ENCODE measurements around the gene OR51I1. TPM values are rescaled to one million over a fixed set of nuclear protein-coding genes. Genes with fewer than 3 reads are reported as not detected.

Gene OR51I1, protein sequence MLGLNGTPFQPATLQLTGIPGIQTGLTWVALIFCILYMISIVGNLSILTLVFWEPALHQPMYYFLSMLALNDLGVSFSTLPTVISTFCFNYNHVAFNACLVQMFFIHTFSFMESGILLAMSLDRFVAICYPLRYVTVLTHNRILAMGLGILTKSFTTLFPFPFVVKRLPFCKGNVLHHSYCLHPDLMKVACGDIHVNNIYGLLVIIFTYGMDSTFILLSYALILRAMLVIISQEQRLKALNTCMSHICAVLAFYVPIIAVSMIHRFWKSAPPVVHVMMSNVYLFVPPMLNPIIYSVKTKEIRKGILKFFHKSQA
- 0.20 TPM in 1 of 2 replicates, not detected in the other for total RNA-seq

- no peak for DNase-seq (ENCODE audit: low read depth)
These were observed at the start of gene OR51I1 for GRCh38 chr11:5441414-5441813. Gene OR51I1, minus strand, starts transcription at chr11:5441514. Its CDS starts 0 bp downstream, at chr11:5441514.

GRCh38 chr11:5489576-5490357, 48.5 kb upstream of the OR51I1 start:
- DNase-seq (ENCODE audit: low read depth): no peak

DNA sequence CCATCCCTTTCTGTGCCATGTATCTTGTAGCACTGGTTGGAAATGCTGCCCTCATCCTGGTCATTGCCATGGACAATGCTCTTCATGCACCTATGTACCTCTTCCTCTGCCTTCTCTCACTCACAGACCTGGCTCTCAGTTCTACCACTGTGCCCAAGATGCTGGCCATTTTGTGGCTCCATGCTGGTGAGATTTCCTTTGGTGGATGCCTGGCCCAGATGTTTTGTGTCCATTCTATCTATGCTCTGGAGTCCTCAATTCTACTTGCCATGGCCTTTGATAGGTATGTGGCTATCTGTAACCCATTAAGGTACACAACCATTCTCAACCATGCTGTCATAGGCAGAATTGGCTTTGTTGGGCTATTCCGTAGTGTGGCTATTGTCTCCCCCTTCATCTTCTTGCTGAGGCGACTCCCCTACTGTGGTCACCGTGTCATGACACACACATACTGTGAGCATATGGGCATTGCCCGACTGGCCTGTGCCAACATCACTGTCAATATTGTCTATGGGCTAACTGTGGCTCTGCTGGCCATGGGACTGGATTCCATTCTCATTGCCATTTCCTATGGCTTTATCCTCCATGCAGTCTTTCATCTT, 47.6 kb upstream of the OR51I1 start:
- DNase-seq (ENCODE audit: low read depth): no peak

DNA sequence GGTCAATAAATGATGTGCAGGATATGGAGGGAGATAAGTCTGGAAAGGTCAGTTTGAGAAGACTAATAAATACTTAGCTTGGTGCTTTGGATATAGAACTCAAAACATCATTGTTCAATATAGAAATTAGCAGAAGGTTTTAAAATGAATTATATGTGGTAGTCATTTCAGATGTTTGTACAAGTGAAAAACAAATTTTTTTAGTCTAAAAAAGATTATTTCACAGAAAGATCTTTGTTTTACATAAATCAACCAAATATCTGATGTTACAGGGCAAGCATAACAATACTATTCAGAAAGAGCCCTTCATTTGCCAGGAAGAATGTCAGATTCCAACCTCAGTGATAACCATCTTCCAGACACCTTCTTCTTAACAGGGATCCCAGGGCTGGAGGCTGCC, 47.1 kb upstream of the OR51I1 start, which contains the start of gene OR52D1:
OR52D1 (plus strand) TSS at position 301 of the 400 bp plus-strand sequence; CDS start at position 323, 22 bp downstream.
- no peak for DNase-seq (ENCODE audit: low read depth)

DNA sequence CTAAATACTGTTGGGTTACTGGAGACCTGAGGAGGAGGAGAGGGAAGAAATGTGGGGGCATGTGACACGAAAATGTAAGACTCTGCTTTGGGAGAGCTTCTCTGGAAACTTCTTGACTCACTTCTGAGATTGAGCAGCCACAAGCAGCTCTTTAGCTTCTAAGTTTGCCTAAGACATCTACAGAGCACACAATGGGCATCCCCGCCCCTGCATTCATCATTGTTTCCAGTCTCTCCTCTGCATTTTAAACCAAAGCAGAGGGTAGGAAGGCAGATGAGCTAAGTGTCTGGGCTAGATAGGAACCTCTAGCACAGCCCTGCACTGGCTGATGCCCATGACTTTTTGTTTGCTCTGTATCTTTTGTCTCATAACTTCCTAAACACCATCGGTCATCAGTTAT, 45.1 kb upstream of the OR51I1 start:
- no peak for DNase-seq (ENCODE audit: low read depth)

DNA sequence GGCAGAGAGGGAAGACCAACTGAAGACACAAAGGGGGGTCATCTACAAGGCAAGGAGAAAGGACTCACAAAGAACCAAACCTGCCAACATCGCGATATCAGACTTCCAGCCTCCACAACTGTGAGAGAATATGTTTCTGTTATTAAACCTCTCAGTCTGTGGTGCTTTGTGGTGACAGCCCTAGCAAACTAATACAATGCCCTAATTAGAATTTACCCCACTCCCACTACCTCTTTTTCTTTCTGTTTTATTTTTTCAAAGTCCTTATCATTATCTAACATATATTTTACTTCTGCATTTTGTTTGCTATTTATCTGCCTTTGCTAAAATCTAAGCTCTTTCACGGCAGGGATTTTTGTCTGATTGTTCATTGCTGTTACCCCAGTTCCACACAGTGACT, 44.7 kb upstream of the OR51I1 start:
- no peak for DNase-seq (ENCODE audit: low read depth)

GRCh38 chr11:5476186-5476819, 35.0 kb upstream of the OR51I1 start:
- peak; percentile 47 for DNase-seq (ENCODE audit: low read depth)

DNA sequence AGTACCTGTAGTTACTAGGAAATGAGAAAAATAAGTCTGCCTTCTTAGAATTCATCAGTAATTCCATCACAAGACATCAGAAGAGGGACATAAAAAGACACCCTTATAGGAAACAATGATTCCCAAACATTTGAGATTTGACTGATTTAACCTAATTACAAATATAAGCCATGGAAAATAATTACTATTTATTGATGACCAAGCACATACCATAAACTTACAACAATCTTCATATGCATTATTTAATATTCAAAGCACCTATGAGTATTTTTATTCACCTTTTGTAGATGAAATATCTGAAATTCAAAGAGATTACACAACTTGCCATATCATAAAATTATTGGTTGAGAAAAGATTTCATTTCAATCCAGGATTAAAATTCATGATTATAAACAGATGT, 32.6 kb upstream of the OR51I1 start:
- DNase-seq (ENCODE audit: low read depth): no peak

DNA sequence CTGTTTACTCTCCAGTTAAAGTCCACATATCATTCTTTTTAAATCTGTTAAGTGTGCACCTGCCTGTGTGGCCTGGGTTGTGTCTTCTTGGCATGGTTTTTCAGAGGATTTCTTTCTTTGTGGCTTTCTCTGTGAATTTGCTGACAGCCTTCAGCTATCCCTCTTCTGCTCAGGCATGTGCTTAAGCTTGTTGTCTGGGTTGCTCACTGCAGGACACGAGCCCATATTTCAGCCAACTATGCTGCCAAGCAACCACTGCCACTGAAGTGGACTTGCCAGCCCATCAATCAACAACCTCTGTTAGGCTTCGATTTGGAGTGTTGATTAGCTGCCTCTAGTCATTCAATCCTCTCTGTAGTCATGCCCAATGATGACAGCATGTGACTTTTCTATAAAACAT, 26.2 kb upstream of the OR51I1 start:
- no peak for DNase-seq (ENCODE audit: low read depth)

DNA sequence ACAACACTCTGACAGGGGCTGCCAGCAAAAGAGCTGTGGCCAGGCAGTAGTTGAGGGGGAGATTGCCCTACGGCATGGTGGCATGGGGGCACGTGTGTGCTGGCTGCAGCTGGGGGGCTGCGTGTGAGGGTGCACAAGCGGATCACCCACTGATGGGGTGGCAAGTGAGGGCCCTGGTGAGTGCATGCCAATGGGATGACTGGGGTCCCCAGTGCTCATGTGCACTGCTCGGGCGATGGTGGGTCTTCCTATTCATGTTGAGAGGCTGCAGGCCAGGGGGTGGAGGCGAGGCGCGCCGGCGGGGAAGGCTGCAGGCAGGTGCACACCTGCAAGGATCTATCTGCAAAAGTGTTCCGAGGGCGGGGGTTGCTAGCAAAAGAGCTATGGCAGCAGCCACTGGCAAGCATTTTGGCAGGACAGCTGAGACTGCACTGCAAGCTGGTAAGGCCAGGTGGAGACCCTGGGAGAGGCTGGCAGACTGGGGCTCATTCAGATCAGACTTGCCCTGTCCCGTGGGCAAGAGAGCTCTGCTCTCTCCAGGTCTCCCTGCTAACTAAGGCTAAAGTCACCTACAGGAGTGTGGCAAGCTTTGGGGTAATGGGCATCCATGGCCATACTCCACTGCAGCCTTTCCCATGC, 19.8 kb upstream of the OR51I1 start:
- DNase-seq (ENCODE audit: low read depth): no peak

DNA sequence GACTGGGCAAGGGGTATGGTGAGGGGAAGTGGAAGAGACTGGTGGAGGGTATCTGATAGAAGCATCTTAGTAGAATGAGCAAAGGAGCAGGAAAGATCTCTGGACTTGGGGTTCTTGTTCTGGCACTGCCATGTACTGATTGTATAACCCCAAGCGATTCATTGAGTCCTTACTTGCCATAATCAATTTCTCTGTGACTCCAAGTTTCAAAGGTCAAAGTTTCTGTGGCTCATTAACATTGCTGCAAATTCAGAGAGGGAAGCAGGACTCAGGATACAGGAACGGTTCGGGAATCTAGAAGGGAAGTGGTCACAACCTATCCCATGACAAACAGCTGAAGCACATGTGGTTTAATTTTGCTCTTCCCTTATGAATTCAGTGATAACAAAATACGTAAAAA, 8.1 kb upstream of the OR51I1 start:
- DNase-seq (ENCODE audit: low read depth): no peak

GRCh38 chr11:5449023-5449422, 7.7 kb upstream of the OR51I1 start, which contains the start of gene OR51I2:
Gene OR51I2, plus strand, starts transcription at chr11:5449323. Its CDS starts 4,166 bp downstream, at chr11:5453489.
- no peak for DNase-seq (ENCODE audit: low read depth)

DNA sequence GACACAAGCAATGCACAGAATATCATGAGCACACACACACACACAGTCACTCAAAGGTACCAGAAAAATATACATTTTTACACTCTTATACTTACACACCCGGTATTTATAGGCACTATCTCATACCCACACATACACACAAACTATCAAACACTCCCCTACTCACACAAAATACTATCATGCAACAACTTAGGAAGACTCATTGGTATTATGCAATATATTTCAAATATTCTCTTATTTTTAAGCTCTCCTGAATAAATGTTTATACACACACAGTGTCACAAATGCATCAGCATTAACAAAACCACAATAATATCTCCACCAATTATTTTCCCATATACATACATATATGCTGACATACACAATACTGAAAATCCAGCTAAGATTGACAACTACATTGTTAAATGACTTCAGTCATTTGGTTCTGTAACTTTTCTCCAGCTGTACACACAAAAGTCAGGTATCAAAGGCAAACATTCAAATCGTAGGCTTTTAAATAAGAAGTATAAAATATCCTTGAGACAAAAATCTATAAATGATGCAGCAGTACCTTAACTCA, 2.6 kb upstream of the OR51I1 start:
- no peak for DNase-seq (ENCODE audit: low read depth)

DNA sequence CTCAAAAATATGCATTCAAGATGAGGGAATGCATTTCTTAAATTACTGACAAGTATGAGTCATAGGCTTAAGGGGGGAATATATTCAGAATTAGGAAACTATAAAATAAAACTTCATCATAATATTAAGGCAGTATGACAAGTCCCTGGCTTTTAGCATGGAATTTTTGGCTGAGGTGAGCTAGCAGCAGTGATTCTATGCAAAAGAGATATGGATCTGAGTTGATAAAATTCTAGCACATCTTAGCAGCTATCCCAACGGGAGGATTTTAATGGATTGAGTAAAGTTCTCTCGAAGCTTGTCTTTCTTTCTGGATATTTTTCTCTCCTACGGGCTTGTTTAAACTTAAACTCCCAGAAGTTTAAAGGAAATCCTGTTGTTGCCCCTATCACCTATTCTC, 18.2 kb downstream of the OR51I1 start:
- DNase-seq (ENCODE audit: low read depth): no peak

- no peak for DNase-seq (ENCODE audit: low read depth)
These were observed 19.5 kb downstream of the OR51I1 start, which contains the start of gene OR51Q1 for GRCh38 chr11:5421811-5422210. Gene OR51Q1, plus strand, starts transcription at chr11:5422111. Its CDS starts 90 bp downstream, at chr11:5422201.

GRCh38 chr11:5420993-5421392, 20.3 kb downstream of the OR51I1 start:
- DNase-seq (ENCODE audit: low read depth): no peak

- no peak for DNase-seq (ENCODE audit: low read depth)
These were observed 36.1 kb downstream of the OR51I1 start for GRCh38 chr11:5405173-5405572.

DNA sequence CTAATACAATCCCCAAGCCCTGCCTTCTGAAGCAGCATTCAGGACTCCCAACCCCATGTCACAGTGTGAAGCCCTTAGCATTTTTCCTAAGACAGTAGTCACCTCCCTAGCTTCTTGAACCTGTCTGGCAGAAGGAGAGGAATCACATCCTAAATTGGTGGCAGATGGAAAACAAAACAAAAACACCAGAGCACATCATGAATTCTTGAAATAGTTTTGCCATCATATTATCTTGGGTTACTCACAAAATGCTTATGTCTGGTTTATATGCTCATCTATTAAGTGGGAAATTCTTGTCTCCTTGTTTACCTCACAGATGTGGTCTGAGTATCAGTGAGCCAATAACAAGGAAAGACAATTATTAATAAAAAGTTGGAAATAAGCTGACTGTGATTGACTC, 42.4 kb downstream of the OR51I1 start:
- DNase-seq (ENCODE audit: low read depth): no peak

- no peak for DNase-seq (ENCODE audit: low read depth)
These were observed 47.2 kb downstream of the OR51I1 start for GRCh38 chr11:5394091-5394490.
